HG02973 (cell line): Measurements from ENCODE around the gene MLLT1.

Source experiments
- ATAC-seq: cut with Tn5 transposase; IDR thresholded peaks from one replicate; pipeline ENCODE4 v1.9.1; 2021; ENCODE audit warnings: moderate library complexity; ENCODE audit not compliant: unreplicated experiment

The MLLT1 gene

GRCh38 chr19:6212403-6213265 is 67.1 kb downstream of the MLLT1 start:
- ATAC-seq: no peak

DNA sequence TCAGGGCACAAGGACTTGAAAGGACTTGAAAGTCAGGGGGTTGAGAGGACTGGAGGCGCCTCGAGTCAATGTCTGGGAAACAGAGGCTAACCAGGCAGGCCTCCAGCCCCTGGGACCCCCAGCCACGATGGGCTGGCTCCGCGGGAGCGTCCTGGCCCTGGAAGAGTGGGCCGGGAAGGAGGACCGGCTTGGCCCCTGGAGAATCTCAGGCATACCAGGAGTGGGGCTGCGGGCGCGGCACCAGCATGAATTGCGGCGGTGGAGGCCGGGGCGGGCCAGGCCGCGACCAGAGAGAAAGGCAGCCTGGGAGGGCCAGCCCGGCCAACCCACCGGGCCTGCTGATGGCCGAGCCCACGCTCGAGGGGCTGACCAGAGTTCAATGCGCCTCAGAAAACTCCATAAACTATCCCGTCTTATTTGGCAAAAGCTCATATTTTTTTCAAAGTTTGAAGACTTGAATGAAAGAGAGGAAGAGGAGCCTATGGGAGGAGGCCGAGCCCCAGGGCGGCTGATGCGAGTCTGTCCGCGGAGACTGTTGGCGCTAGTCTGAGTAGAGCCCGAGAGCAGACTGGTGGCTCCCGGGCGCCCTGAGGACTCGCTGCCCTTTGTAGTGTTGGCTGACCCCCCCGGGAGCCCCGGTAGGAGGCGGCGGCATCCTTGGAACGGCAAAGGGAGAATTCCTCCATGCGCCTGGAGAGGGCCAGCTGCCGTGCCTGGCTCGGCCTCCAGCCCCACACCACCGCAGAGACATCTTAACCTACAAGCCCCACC is 68.0 kb downstream of the MLLT1 start:
- ATAC-seq: no peak

- no peak for ATAC-seq
Measured at GRCh38 chr19:6210721-6211600, 68.8 kb downstream of the MLLT1 start.

DNA sequence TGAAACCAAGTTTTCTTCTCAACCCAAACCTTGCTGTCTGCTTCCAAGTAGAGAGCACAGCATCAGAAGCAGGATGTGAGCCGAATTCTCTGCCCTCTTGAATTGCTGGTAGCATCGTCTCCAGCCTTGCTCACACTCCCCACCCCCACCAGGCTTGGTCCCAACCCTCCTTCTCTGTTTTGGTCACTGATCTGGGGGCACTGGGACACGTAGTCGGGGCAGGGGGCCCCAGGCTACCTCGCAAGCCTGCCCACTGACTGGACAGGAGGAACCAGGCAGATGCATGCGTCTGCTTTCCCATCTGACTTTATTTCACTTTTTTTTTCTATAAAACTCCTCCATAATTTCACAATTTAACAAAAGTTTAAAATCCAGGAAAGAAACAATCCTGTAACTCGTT is 69.7 kb downstream of the MLLT1 start:
- no peak for ATAC-seq

DNA sequence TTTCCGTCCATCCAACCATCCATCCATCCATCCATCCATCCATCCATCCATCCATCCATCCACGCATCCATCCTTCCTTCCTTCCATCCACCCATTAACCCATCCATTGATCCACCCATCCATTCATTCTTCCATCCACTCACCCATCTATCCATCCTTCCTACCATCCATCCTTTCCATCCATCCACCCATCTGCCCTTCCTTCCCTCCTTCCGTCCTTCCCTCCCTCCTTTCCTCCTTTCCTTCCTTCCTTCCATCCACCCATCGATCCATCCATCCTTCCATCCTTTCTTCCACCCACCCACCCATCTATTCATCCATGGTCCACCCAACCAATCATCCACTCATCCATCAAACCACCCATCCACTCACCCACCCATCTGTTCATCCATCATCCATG is 70.1 kb downstream of the MLLT1 start:
- no peak for ATAC-seq

DNA sequence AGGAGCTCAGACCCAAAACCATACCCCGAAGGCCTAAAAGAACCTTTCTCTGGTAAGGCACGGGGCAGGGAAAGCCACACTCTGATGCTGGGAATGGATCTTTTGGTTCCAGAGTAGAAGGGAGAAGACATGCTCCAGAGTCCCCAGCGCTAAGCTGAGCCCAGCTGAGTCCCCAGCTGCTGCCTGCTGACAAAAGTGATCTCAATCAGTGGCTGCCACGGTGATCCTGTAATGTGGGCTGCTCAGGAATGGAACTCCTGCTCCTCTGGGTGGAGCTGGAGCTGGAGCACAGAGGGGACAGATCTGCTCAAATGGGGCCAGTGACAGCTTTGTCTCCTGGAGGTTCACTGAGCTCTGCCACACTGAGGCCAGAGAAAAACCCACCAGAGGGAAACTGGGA is 70.5 kb downstream of the MLLT1 start:
- ATAC-seq: no peak

DNA sequence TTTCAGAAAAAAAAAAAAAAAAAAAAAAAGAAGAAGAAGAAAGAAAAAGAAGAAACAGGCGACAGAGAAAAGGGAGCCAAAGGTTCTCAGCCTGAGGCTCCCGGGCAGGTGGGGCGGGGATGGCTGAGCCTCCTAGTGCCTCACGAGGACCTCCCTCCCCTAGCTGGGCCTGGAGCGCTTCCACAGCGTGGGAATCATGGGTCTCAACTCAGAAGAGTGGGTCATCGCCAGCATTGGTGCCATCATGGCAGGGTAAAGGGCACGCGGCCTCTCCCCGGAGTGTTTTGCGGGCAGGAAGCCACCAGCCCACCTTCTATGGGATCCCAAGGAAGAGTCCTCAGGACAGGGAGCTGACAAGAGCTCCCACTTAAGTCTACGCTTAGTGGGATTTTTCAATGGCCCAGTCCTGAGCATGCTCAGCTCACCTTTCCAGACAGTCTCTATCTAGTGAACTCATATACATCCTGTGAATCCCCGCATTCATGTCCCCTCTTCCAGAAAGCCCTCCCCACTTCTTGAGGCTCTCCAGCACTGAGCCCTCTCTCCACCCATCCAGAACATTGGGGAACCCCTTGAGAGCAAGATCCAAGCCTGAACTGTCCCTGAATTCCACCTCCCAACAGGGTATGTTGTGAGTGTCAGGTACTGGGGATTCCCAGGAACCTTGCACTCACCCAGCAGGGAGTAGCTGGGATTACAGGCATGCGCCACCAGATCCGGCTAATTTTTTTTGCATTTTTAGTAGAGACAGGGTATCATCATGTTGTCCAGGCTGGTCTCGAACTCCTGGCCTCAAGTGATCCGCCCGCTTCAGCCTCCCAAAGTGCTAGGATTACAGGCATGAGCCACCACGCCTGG is 74.7 kb downstream of the MLLT1 start:
- ATAC-seq: no peak

GRCh38 chr19:6204212-6204611 is 75.6 kb downstream of the MLLT1 start:
- ATAC-seq: no peak

- peak; percentile 67 for ATAC-seq
Measured at GRCh38 chr19:6199240-6199994, 80.4 kb downstream of the MLLT1 start.

GRCh38 chr19:6198896-6199239 is 80.9 kb downstream of the MLLT1 start:
- no peak for ATAC-seq

DNA sequence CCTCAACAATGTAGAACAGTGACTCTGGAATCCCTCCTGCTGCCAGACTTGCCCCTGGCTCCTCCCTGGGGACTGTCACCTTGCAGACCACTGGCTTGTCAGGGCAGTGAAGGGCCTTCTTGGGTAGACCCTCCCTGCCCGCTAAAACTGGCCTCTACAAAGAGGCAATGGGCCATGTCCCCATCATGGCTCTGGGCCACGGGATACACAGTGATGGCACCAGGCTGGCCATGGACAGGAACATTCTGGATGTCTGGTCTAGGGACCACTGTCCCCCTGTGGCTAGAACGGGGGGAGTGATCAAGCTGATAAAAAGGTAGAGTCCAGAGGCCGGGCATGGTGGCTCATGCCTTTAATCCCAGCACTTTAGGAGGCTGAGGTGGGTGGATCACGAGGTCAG is 83.4 kb downstream of the MLLT1 start:
- no peak for ATAC-seq

DNA sequence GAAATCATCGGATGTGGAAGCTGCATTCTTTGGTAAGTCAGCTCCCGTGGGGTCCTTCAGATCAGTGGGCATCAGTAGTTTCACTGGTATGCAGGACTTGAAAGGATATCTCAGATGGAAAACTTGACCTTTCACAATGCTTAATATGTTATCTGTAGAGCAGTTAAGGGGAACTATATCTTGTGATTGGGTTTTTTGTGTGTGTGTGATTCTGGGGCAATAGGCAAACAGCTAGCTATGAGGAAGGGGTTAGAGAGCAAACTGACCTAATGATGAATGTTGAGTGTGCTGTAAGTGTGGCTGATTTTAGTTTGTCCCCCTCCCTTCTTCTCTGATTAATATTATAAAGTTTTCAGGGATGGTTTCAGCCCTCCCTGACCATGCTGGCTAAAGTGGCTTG is 91.0 kb downstream of the MLLT1 start:
- no peak for ATAC-seq

- no peak for ATAC-seq
Measured at GRCh38 chr19:6187374-6187773, 92.4 kb downstream of the MLLT1 start.

DNA sequence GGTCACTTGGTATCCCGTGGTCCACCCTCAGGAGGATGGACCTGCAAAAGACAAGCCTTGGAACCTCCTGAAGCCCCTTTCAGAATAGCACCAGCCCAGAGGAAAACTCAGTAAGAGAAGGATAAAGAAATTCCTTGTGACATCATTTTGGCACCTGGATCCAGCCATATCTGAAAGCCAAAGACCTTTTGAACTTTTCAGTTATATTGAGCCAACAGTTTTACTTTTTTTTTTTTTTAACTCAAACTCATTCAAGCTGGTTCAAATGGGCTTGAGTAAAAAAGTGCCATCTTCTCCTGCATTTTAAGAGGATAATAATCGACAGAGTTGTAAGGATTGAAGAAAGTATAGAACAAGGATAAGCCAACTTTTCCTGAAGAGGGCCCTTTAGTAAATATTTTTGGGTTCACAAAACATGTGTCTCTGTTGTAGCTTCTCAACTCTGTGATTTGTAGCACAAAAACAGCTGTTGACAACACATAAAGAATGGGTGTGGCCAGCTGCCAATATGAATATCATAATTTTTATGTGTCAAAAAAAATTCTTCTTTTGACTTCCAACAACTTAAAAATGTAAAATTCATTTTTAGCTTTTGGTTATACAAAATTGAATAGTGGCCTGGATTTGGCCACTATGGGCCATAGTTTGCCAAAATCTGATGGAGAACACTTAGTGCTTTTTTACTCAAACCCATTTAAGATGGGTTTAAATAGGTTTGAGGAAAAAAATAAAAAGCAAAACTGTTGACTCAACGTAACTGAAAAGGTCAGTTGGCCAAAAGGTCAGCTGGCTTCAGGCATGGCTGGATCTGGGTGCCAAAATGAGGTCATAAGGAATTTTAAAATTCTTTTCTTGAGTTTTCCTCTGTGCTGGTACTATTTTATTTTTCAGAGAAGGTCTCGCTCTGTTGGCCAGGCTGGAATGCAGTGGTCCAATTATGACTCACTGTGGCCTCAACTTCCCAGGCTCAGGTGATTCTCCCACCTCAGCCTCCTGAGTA is 93.6 kb downstream of the MLLT1 start:
- ATAC-seq: no peak

- ATAC-seq: no peak
Measured at GRCh38 chr19:6185093-6185834, 94.5 kb downstream of the MLLT1 start.

- ATAC-seq: no peak
Measured at GRCh38 chr19:6181119-6181518, 98.7 kb downstream of the MLLT1 start.

DNA sequence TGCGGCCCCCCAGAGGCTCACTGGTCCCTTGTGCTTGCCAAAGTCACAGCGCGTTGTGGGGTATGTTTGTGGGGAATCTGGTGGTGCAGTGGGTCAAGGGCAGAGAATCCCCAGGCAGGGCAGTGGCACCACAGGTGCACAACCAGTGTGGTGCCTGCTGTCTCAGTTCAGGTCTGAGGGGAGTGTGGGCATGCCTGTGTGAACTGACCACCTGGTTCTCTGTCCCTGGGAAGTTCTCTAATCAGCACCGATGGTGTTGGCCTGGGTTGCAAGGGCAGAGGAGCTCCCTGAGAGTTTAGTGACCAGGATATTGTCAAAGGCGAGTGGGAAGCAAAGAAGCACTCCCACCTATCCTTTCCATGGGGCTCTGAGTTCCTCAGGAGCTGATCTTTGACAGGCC is 106.6 kb downstream of the MLLT1 start:
- ATAC-seq: no peak
